Heart right ventricle (tissue), 16 donors: ENCODE measurements around the gene TMEM31. TPM values are rescaled to one million over a fixed set of nuclear protein-coding genes. Genes with fewer than 3 reads are reported as not detected.

Experiments
- ATAC-seq, 8 donors: fragments of 200-7000 bp; cut with Tn5 transposase; one replicate each; pipeline ENCODE4 v1.9.1; 2020; ENCODE audit warnings: mild to moderate bottlenecking in 8 of 8, moderate library complexity in 8 of 8, moderate number of reproducible peaks in 1 of 8
- DNase-seq, 2 donors: peaks; one replicate each; pipeline ENCODE4 v3.0.0-alpha.2; 2020
- H3K27ac ChIP-seq, 10 donors: fragments of 200-600 bp; sonication (generic) in 2 of 10; one replicate each; pipeline versions ENCODE4 v1.5.0 to v1.8.0; 2020 to 2022; ENCODE audit warnings: mild to moderate bottlenecking in 3 of 10
- H3K27me3 ChIP-seq, 7 donors: fragments of 200-600 bp; one replicate each; pipeline ENCODE4 v1.8.0; 2021 to 2022; ENCODE audit warnings: mild to moderate bottlenecking in 2 of 7
- H3K36me3 ChIP-seq, 9 donors: fragments of 200-600 bp; sonication (generic) in 1 of 9; one replicate each; pipeline versions ENCODE4 v1.5.0 to v1.8.0; 2020 to 2022; ENCODE audit warnings: mild to moderate bottlenecking in 2 of 9
- H3K4me1 ChIP-seq, 9 donors: fragments of 200-600 bp; sonication (generic) in 1 of 9; one replicate each; pipeline versions ENCODE4 v1.5.0 to v1.8.0; 2020 to 2022; ENCODE audit warnings: mild to moderate bottlenecking in 4 of 9
- H3K4me3 ChIP-seq, 10 donors: fragments of 200-600 bp; sonication (generic) in 2 of 10; one replicate each; pipeline versions ENCODE4 v1.5.0 to v1.8.0; 2020 to 2022; ENCODE audit warnings: mild to moderate bottlenecking in 7 of 10, moderate library complexity in 2 of 10
- H3K9me3 ChIP-seq, 11 donors: fragments of 200-600 bp in 10 of 11; sonication (generic) in 2 of 11; one replicate each; pipeline versions ENCODE4 v1.5.0 to v1.8.0; 2013 to 2022; ENCODE audit warnings: mild to moderate bottlenecking in 2 of 11, control low read depth in 1 of 11, moderate library complexity in 1 of 11
- CTCF ChIP-seq, 9 donors: fragments of 200-600 bp; sonication (generic) in 2 of 9; IDR thresholded peaks; one replicate each; pipeline versions ENCODE4 v1.5.0 to v1.8.0; 2021 to 2022; ENCODE audit warnings: antibody characterized with exemption in 9 of 9, mild to moderate bottlenecking in 5 of 9, moderate library complexity in 1 of 9
- WGBS, 2 donors: extraction: QIAGEN DNeasy Blood & Tissue Kit; methylation state at CpG; one replicate each; pipeline ENCODE4 v1.1.7; 2013; ENCODE audit warnings: inconsistent platforms in 1 of 2; 5-methylcytosine and 5-hydroxymethylcytosine counted together
- intact Hi-C, 10 donors: fragments of 100-400 bp; cut with DNase I; formaldehyde crosslinking; loops; one replicate each; pipeline versions ENCODE4 v1.11.1 to v1.14.2; 2022
- long read RNA-seq, 3 donors: library from polyadenylated mRNA; unstranded; transcript quantifications; one replicate each; pipeline ENCODE4 v2.0.0, GENCODE V29; 2020 to 2021
- polyA plus RNA-seq, 2 donors: library from polyadenylated mRNA; stranded (reverse); fragments of 200-250 nt; gene quantifications; one replicate each; pipeline ENCODE4 v1.2.3, GENCODE V29; 2013
- total RNA-seq, 10 donors: library from RNA; stranded (reverse); fragmentation: NEBNext Ultra II Directional in 3 of 10; extraction: Animal tissue kit (Norgen Biotek cat#: 25700) in 3 of 10; gene quantifications; one replicate each; pipeline versions ENCODE4 v1.2.1 to v1.2.4, GENCODE V29; 2021 to 2023
- donor health status: Arrhythmogenic right ventricular cardiomyopathy.
- donor health status: ischemic (EF 13 %, LVEDD 7.1; RV severe dilation, severe dysfunction).
- donor health status: healthy with polysubstance abuse.
- donor health status: DM: no; HTN: yes; CAD: no.
- donor health status: DM: no; HTN: no; CAD: no.
- donor health status: ischemic (EF 25% LVEDD 6.9; RV normal size, moderate dysfunction).
- donor health status: ischemic (EF 25% LVEDD 5.7; RV mildly dilated, moderate dysfunction).
- donor health status: healthy.
- donor health status: DM: yes; HTN: yes; CAD: no.
- donor health status: Ischemic cardiomyopathy.
- donor health status: ischemic (EF 35%, LVEDD 5.7; RV mildly dilated, moderate dysfunction).
- donor health status: nonischemic (EF 11% LVEDD 7.7; RV severe dilation, severe dysfunction).
- donor health status: DM: yes; HTN: yes; CAD: no.
- donor health status: PGD.
- donor health status: ischemic (EF 29% LVEDD 5.4; RV normal size, mild dysfunction).
- donor health status: nonischemic (EF 23%, LVEDD 6.1; RV moderate dilation, normal function).

Gene TMEM31
- total RNA-seq, result under 1 TPM in 1 of 10 donors, not detected in 9; 0.42 TPM
- polyA plus RNA-seq, result under 1 TPM in 1 of 2 donors, not detected in 1; 0.07 TPM
- long read RNA-seq, donor 1, result 0 reads
- long read RNA-seq, donor 2, result 0 reads
- long read RNA-seq, donor 3, result 0 reads

DNA sequence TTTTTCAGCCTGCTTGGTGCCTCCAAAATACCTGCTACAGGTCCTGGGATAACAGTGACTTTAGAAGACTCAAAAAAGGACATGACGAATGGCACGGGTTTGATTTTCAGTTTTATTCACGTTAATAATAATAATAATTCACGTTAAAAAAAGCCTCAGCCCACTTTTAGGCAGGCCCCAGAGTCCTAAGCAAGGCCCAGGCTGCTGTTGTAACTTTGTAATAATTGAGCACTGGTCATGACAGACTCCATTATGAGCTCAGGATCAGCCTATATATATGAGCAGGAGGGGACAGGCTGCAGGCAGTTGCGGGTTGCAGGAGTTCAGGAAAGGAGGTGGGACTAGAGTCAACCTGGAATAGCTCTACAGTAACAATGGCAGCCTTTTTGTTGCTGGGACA lies at the start of gene TMEM31:
TMEM31 (plus strand) TSS at position 301 of the 400 bp plus-strand sequence. CDS start 1,350 bp downstream, outside the sequence.
- Histone ChIP-seq H3K9me3 (no peaks in the 10 kb centered on the region), H3K36me3 (no peaks in the 10 kb centered on the region), H3K4me3 (no peak within 1 kb of the TSS), H3K27ac (no peak within 1 kb of the TSS), H3K4me1 (no peaks in the 10 kb centered on the region), H3K27me3 (no peaks in the 10 kb centered on the region)
- intact Hi-C loops, result loop anchor here in 6 of 10 donors (1.0 to 10.0 kb wide), 4 partner anchors 17 to 107 kb away; partner anchors contain the start of gene PLP1 (in 3 of the 6)
- WGBS, 2 donors, result 92 to 96% methylated on average over 5 of the region's 5 CpGs
- no peak for TF ChIP-seq CTCF (IDR thresholded peaks at IDR 0.05)
- no peak for DNase-seq
- no peak for ATAC-seq

DNA sequence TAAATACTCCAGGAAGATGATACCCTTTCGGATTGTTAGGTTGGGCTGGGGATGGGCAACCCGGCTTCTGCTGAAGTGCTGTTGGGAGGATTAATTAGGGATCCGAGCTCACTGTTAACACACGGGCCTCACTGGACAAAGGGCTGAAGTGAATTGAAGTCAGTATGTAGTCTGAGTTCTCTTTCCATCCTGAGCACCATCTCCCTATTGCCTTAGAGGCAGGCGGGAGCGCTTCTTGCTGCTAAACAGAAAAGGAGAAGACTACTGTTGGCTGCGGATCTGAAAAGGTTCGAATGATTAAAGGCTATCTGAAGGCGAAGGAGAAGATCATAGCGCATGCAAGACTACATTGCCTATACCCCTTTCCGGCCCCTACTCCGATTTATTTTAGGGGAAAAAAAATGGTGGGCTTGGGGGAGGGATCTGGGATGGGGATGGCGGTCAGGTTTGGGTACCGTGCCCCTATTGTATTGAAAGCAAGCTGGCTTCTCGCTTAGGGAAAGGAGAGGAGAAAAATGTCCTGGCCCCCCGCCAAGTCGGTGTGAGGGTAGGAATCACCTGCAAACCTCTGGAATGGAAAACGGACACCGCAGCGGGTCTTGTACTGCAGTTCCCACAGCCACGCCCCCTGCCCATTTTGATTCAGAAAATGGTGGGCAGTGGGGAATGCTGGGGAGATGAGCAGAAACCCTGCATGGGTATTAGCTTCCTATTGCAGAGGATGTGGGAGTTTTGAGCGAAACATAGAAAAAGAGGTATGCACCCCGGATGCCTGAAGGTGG lies 46.5 kb upstream of the TMEM31 start:
- Histone ChIP-seq H3K27me3 (peaks cover 0 to 68% (median 0%) of the 10 kb centered on the region in 7 donors), H3K36me3 (no peaks in the 10 kb centered on the region), H3K4me3 (no peak overlapping the region), H3K9me3 (no peaks in the 10 kb centered on the region), H3K4me1 (no peaks in the 10 kb centered on the region), H3K27ac (no peak overlapping the region)
- 13 to 14% methylated on average over 22 to 23 of the region's 23 CpGs for WGBS, 2 donors
- intact Hi-C loops, result loop anchor here in 1 of 10 donors (10.0 kb wide), 1 partner anchor 329 kb away; the partner anchor contains the start of gene TCEAL7
- TF ChIP-seq CTCF (IDR thresholded peaks at IDR 0.05), result no peak
- ATAC-seq (no peak), DNase-seq (no peak)

GRCh38 chrX:103666202-103667107 lies 44.3 kb upstream of the TMEM31 start:
- Histone ChIP-seq H3K9me3 (no peaks in the 10 kb centered on the region), H3K4me1 (no peaks in the 10 kb centered on the region), H3K27me3 (peaks cover 0 to 65% (median 0%) of the 10 kb centered on the region in 7 donors), H3K36me3 (no peaks in the 10 kb centered on the region), H3K4me3 (no peak overlapping the region), H3K27ac (no peak overlapping the region)
- TF ChIP-seq CTCF (IDR thresholded peaks at IDR 0.05), result no peak
- intact Hi-C loops, result loop anchor here in 1 of 10 donors (10.0 kb wide), 1 partner anchor 332 kb away; the partner anchor contains the start of gene TCEAL7
- 89 to 92% methylated on average over 3 of the region's 3 CpGs for WGBS, 2 donors
- DNase-seq (no peak), ATAC-seq (no peak)

- H3K4me3 ChIP-seq, result no peak overlapping the region
- H3K4me1 ChIP-seq, result no peaks in the 10 kb centered on the region
- H3K27ac ChIP-seq, result no peak overlapping the region
- 56 to 72% methylated on average over 1 of the region's 1 CpG for WGBS, 2 donors
- ATAC-seq, result no peak
- intact Hi-C loops, result loop anchor here in 2 of 10 donors (10.0 kb wide), 2 partner anchors 135 to 335 kb away; partner anchors contain the start of gene TCEAL7 (in 1 of the 2)
- peaks cover 0 to 32% (median 0%) of the 10 kb centered on the region in 7 donors for H3K27me3 ChIP-seq
- no peak for TF ChIP-seq CTCF (IDR thresholded peaks at IDR 0.05)
- no peak for DNase-seq
- H3K36me3 ChIP-seq, result peaks cover 0 to 3% (median 0%) of the 10 kb centered on the region in 9 donors
- no peaks in the 10 kb centered on the region for H3K9me3 ChIP-seq
Measured at GRCh38 chrX:103669745-103670144, 41.0 kb upstream of the TMEM31 start.
